Measurements from ENCODE around the gene OR51M1. TPM values are rescaled to one million over a fixed set of nuclear protein-coding genes. Genes with fewer than 3 reads are reported as not detected.

The OR51M1 gene
- total and polyA plus RNA-seq, 7 donors: not detected

- intact Hi-C loops (cut with DNase I): no loop called here
- Histone ChIP-seq H3K9me3 (no peaks in the 10 kb centered on the region), H3K4me3 (no peak overlapping the region), H3K27me3 (ENCODE audit: insufficient read depth in 3 of 3, low read length in 2 of 3) (no peaks in the 10 kb centered on the region), H3K27ac (no peak overlapping the region), H3K4me1 (no peaks in the 10 kb centered on the region), H3K36me3 (ENCODE audit: insufficient read depth in 1 of 2, low read depth in 1 of 2) (no peaks in the 10 kb centered on the region)
- TF ChIP-seq CTCF (IDR thresholded peaks at IDR 0.05): no peak
- ATAC-seq (no peak), DNase-seq (no peak)
These were observed 21.6 kb downstream of the OR51M1 start for GRCh38 chr11:5405173-5405572.

- H3K4me3 ChIP-seq: no peak overlapping the region
- no peaks in the 10 kb centered on the region for H3K4me1 ChIP-seq
- TF ChIP-seq CTCF (IDR thresholded peaks at IDR 0.05): no peak
- peaks cover 0 to 1% (median 0%) of the 10 kb centered on the region in 3 donors for H3K27me3 ChIP-seq (ENCODE audit: insufficient read depth in 3 of 3, low read length in 2 of 3)
- DNase-seq (no peak), ATAC-seq (no peak)
- 47 to 53% (median 48%) methylated on average over 5 of the region's 5 CpGs for WGBS, 3 donors
- H3K27ac ChIP-seq: no peak overlapping the region
- H3K36me3 ChIP-seq (ENCODE audit: insufficient read depth in 1 of 2, low read depth in 1 of 2): no peaks in the 10 kb centered on the region
- intact Hi-C loops (cut with DNase I): no loop called here
- no peaks in the 10 kb centered on the region for H3K9me3 ChIP-seq
These were observed 37.4 kb downstream of the OR51M1 start for GRCh38 chr11:5420993-5421392.

- no peak for ATAC-seq
- no peak within 1 kb of the TSS for H3K4me3 ChIP-seq
- 55 to 76% (median 65%) methylated on average over 1 of the region's 1 CpG for WGBS, 3 donors
- intact Hi-C loops (cut with DNase I): no loop called here
- TF ChIP-seq CTCF (IDR thresholded peaks at IDR 0.05): no peak
- no peaks in the 10 kb centered on the region for H3K4me1 ChIP-seq
- H3K27me3 ChIP-seq (ENCODE audit: insufficient read depth in 3 of 3, low read length in 2 of 3): peaks cover 0 to 1% (median 0%) of the 10 kb centered on the region in 3 donors
- DNase-seq: no peak
- H3K27ac ChIP-seq: no peak within 1 kb of the TSS
- no peaks in the 10 kb centered on the region for H3K9me3 ChIP-seq
- H3K36me3 ChIP-seq (ENCODE audit: insufficient read depth in 1 of 2, low read depth in 1 of 2): no peaks in the 10 kb centered on the region
These were observed 38.2 kb downstream of the OR51M1 start, which contains the start of gene OR51Q1 for GRCh38 chr11:5421811-5422210. OR51Q1 (plus strand) TSS chr11:5422111; CDS start chr11:5422201, 90 bp downstream.

- H3K4me1 ChIP-seq: no peaks in the 10 kb centered on the region
- intact Hi-C loops (cut with DNase I): no loop called here
- no peak overlapping the region for H3K4me3 ChIP-seq
- no peak for TF ChIP-seq CTCF (IDR thresholded peaks at IDR 0.05)
- 62 to 68% (median 66%) methylated on average over 3 of the region's 3 CpGs for WGBS, 3 donors
- no peak overlapping the region for H3K27ac ChIP-seq
- H3K9me3 ChIP-seq: no peaks in the 10 kb centered on the region
- DNase-seq (no peak), ATAC-seq (no peak)
- peaks cover 0 to 1% (median 0%) of the 10 kb centered on the region in 3 donors for H3K27me3 ChIP-seq (ENCODE audit: insufficient read depth in 3 of 3, low read length in 2 of 3)
- no peaks in the 10 kb centered on the region for H3K36me3 ChIP-seq (ENCODE audit: insufficient read depth in 1 of 2, low read depth in 1 of 2)
These were observed 39.5 kb downstream of the OR51M1 start for GRCh38 chr11:5423131-5423530.

GRCh38 chr11:5441414-5441813, 57.8 kb downstream of the OR51M1 start, which contains the start of gene OR51I1:
OR51I1 (minus strand) TSS chr11:5441514; CDS start chr11:5441514, 0 bp downstream.
- intact Hi-C loops (cut with DNase I): no loop called here
- no peak for TF ChIP-seq CTCF (IDR thresholded peaks at IDR 0.05)
- 28 to 36% (median 32%) methylated on average over 2 of the region's 2 CpGs for WGBS, 3 donors
- Histone ChIP-seq H3K27me3 (ENCODE audit: insufficient read depth in 3 of 3, low read length in 2 of 3) (no peaks in the 10 kb centered on the region), H3K36me3 (ENCODE audit: insufficient read depth in 1 of 2, low read depth in 1 of 2) (no peaks in the 10 kb centered on the region), H3K27ac (no peak within 1 kb of the TSS), H3K4me3 (no peak within 1 kb of the TSS), H3K9me3 (no peaks in the 10 kb centered on the region), H3K4me1 (no peaks in the 10 kb centered on the region)
- ATAC-seq: no peak
- DNase-seq: no peak
